Transverse colon (tissue), 4 donors: ENCODE results near the gene RIC1. TPM values are rescaled to one million over a fixed set of nuclear protein-coding genes. Genes with fewer than 3 reads are reported as not detected.
"Not testable (repeated sequence)": the region's sequence is repeated elsewhere in the genome, so short reads cannot be mapped to it uniquely, and the experiment has no call there.

Experiments
- DNase-seq: peaks from one replicate; pipeline ENCODE4 v3.0.0-alpha.2; 2019
- H3K27ac ChIP-seq, 4 donors: fragments of 200-600 bp; sonication (generic); 2 replicates each; pipeline ENCODE4 v1.5.1; 2016 to 2018; ENCODE audit warnings: inconsistent platforms in 4 of 4
- H3K27me3 ChIP-seq: fragments of 200-600 bp; sonication (generic); 2 replicates; pipeline ENCODE4 v1.5.1; 2017; ENCODE audit warnings: inconsistent platforms
- H3K36me3 ChIP-seq, 4 donors: fragments of 200-600 bp; sonication (generic); 2 replicates each; pipeline ENCODE4 v1.5.1; 2017 to 2019; ENCODE audit warnings: inconsistent platforms in 4 of 4
- H3K4me1 ChIP-seq, 4 donors: fragments of 200-600 bp; sonication (generic); 2 replicates each; pipeline ENCODE4 v1.5.1; 2017 to 2020; ENCODE audit warnings: inconsistent platforms in 4 of 4
- H3K4me3 ChIP-seq, 4 donors: fragments of 200-600 bp; sonication (generic); 1 replicate in 1 of 4; 2 replicates in 3 of 4; pipeline versions ENCODE4 v1.5.1 to v1.6.1; 2017 to 2019; ENCODE audit warnings: inconsistent platforms in 4 of 4
- H3K9me3 ChIP-seq, 2 donors: fragments of 200-600 bp; sonication (generic); 2 replicates each; pipeline ENCODE4 v1.5.1; 2017 to 2019; ENCODE audit warnings: inconsistent platforms in 2 of 2
- CTCF ChIP-seq, 5 experiments: fragments of 200-600 bp in 3 of 5; fragments of 450-650 bp in 2 of 5; sonication (generic) in 3 of 5; IDR thresholded peaks; 1 replicate in 2 of 5; 2 replicates in 3 of 5; pipeline ENCODE4 v1.5.1; 2016 to 2017; ENCODE audit warnings: antibody characterized with exemption in 5 of 5, inconsistent platforms in 3 of 5, mild to moderate bottlenecking in 2 of 5, moderate library complexity in 1 of 5
- EP300 ChIP-seq: sonication (generic); formaldehyde crosslinking; IDR thresholded peaks from one replicate; pipeline ENCODE4 v1.6.1; 2017; ENCODE audit warnings: antibody characterized with exemption, low read depth
- POLR2A ChIP-seq: fragments of 450-650 bp; IDR thresholded peaks from one replicate; pipeline ENCODE4 v1.6.1; 2016; ENCODE audit warnings: antibody characterized with exemption, mild to moderate bottlenecking, moderate library complexity
- POLR2AphosphoS5 ChIP-seq, 3 donors: sonication (generic); formaldehyde crosslinking; IDR thresholded peaks; one replicate each; pipeline ENCODE4 v1.6.1; 2016; ENCODE audit warnings: antibody characterized with exemption in 3 of 3
- WGBS, 2 donors: methylation state at CpG; one replicate each; pipeline ENCODE4 v1.1.5; 2018; ENCODE audit warnings: low coverage in 1 of 2; 5-methylcytosine and 5-hydroxymethylcytosine counted together
- in situ Hi-C, 4 donors: fragments of 200-750 bp; cut with MboI; loops; one replicate each; pipeline versions ENCODE4 v1.15.0 to v1.15.1; 2017; ENCODE audit warnings: low sequenced_read_pairs in 3 of 4, low pct_ligation_motif_present in 1 of 4, low pct_unique_long_range_greater_than_20kb in 1 of 4
- intact Hi-C: fragments of 100-400 bp; cut with DNase I; formaldehyde crosslinking; loops from one replicate; pipeline ENCODE4 v1.15.1; 2023; ENCODE audit warnings: low total_unique reads
- total RNA-seq, 4 donors: library from RNA; depleted of rRNA; stranded (reverse); fragments of >200 nt; gene quantifications; one replicate each; pipeline ENCODE4 v1.1.0, GENCODE V29; 2016

The RIC1 gene, protein sequence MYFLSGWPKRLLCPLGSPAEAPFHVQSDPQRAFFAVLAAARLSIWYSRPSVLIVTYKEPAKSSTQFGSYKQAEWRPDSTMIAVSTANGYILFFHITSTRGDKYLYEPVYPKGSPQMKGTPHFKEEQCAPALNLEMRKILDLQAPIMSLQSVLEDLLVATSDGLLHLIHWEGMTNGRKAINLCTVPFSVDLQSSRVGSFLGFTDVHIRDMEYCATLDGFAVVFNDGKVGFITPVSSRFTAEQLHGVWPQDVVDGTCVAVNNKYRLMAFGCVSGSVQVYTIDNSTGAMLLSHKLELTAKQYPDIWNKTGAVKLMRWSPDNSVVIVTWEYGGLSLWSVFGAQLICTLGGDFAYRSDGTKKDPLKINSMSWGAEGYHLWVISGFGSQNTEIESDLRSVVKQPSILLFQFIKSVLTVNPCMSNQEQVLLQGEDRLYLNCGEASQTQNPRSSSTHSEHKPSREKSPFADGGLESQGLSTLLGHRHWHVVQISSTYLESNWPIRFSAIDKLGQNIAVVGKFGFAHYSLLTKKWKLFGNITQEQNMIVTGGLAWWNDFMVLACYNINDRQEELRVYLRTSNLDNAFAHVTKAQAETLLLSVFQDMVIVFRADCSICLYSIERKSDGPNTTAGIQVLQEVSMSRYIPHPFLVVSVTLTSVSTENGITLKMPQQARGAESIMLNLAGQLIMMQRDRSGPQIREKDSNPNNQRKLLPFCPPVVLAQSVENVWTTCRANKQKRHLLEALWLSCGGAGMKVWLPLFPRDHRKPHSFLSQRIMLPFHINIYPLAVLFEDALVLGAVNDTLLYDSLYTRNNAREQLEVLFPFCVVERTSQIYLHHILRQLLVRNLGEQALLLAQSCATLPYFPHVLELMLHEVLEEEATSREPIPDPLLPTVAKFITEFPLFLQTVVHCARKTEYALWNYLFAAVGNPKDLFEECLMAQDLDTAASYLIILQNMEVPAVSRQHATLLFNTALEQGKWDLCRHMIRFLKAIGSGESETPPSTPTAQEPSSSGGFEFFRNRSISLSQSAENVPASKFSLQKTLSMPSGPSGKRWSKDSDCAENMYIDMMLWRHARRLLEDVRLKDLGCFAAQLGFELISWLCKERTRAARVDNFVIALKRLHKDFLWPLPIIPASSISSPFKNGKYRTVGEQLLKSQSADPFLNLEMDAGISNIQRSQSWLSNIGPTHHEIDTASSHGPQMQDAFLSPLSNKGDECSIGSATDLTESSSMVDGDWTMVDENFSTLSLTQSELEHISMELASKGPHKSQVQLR (N-terminal part only)
- total RNA-seq = 10 to 100 TPM; 22.5 to 93.9 (median 42.8) TPM

GRCh38 chr9:5628530-5629311 is at the start of gene RIC1:
Gene RIC1, plus strand, starts transcription at chr9:5629107. Its CDS starts 203 bp downstream, at chr9:5629310.
- DNase-seq = peak; percentile 94
- TF ChIP-seq CTCF (IDR thresholded peaks at IDR 0.05) (peak in 2 of 5 experiments; percentile 15 to 21), EP300 (no peak), POLR2A (peak; percentile 93), POLR2AphosphoS5 (IDR thresholded peaks at IDR 0.05) (peak; percentile 94 to 96 (median 95))
- intact Hi-C loops = loop anchor here (2.0 to 5.0 kb wide), 2 partner anchors 204 to 1244 kb away; partner anchors contain the start of gene ERMP1
- in situ Hi-C loops = no loop called here
- Histone ChIP-seq H3K27ac (peak within 1 kb of the TSS; percentile 97 to 100 (median 99)), H3K4me3 (peak within 1 kb of the TSS; percentile 96 to 99 (median 98)), H3K27me3 (no peaks in the 10 kb centered on the region), H3K4me1 (peaks cover 22 to 53% (median 43%) of the 10 kb centered on the region in 4 donors), H3K9me3 (no peaks in the 10 kb centered on the region), H3K36me3 (no peaks in the 10 kb centered on the region)
- 0% methylated on average over 55 of the region's 84 CpGs; no CpG with 5 or more reads in 1 of the 2 donors for WGBS, 2 donors

- no peak for TF ChIP-seq POLR2A
- no peak for TF ChIP-seq CTCF (IDR thresholded peaks at IDR 0.05)
- H3K27ac ChIP-seq = no peak overlapping the region
- no peaks in the 10 kb centered on the region for H3K4me1 ChIP-seq
- no peak overlapping the region for H3K4me3 ChIP-seq
- H3K9me3 ChIP-seq = no peaks in the 10 kb centered on the region
- no peaks in the 10 kb centered on the region for H3K27me3 ChIP-seq
- in situ Hi-C loops (loop anchor here in 3 of 4 donors (25.0 kb wide), 3 partner anchors 268 to 818 kb away; partner anchors contain the start of genes INSL6 (in 1 of the 3) and RLN2 (in 1 of the 3)), intact Hi-C loops (no loop called here)
- no peak for DNase-seq
- no peaks in the 10 kb centered on the region for H3K36me3 ChIP-seq
- WGBS, 2 donors = 100% methylated on average over 1 of the region's 1 CpG
These were observed 49.0 kb upstream of the RIC1 start for GRCh38 chr9:5579881-5580280.

DNA sequence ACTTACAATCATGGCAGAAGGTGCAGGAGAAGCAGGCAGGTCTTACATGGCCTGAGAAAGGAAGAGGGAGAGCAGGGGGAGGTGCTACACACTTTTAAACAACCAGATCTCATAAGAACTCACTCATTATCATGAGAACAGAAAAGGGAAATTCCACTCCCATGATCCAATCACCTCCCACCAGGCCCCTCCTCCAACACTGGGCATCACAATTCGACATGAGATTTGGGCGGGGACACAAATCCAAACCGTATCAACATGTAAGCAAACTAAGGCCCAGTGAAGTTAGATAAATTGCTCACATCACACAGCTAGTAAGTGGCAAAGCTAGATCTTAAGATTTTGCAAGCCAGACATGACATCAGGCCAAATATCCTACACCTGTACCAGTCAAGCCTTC is 48.3 kb upstream of the RIC1 start:
- in situ Hi-C loops (loop anchor here in 3 of 4 donors (25.0 kb wide), 3 partner anchors 268 to 818 kb away; partner anchors contain the start of genes INSL6 (in 1 of the 3) and RLN2 (in 1 of the 3)), intact Hi-C loops (no loop called here)
- TF ChIP-seq EP300 = no peak
- TF ChIP-seq POLR2A = no peak
- no peak for TF ChIP-seq CTCF (IDR thresholded peaks at IDR 0.05)
- no peak for TF ChIP-seq POLR2AphosphoS5 (IDR thresholded peaks at IDR 0.05)
- 89 to 91% methylated on average over 3 of the region's 3 CpGs for WGBS, 2 donors
- no peak overlapping the region for H3K4me3 ChIP-seq
- H3K36me3 ChIP-seq = no peaks in the 10 kb centered on the region
- DNase-seq = no peak
- no peaks in the 10 kb centered on the region for H3K4me1 ChIP-seq
- H3K27me3 ChIP-seq = no peaks in the 10 kb centered on the region
- no peaks in the 10 kb centered on the region for H3K9me3 ChIP-seq
- H3K27ac ChIP-seq = no peak overlapping the region

- H3K27me3 ChIP-seq, H3K27ac ChIP-seq, H3K4me1 ChIP-seq, H3K4me3 ChIP-seq, intact Hi-C loops, DNase-seq, H3K36me3 ChIP-seq, H3K9me3 ChIP-seq: not testable (repeated sequence)
- WGBS, 2 donors = 94 to 98% methylated on average over 2 of the region's 2 CpGs
- in situ Hi-C loops = loop anchor here in 3 of 4 donors (25.0 kb wide), 3 partner anchors 269 to 819 kb away; partner anchors contain the start of genes INSL6 (in 1 of the 3) and RLN2 (in 1 of the 3)
These were observed 47.2 kb upstream of the RIC1 start for GRCh38 chr9:5581706-5582105.
